ENCODE measurements around the gene ZSWIM2.

DNA sequence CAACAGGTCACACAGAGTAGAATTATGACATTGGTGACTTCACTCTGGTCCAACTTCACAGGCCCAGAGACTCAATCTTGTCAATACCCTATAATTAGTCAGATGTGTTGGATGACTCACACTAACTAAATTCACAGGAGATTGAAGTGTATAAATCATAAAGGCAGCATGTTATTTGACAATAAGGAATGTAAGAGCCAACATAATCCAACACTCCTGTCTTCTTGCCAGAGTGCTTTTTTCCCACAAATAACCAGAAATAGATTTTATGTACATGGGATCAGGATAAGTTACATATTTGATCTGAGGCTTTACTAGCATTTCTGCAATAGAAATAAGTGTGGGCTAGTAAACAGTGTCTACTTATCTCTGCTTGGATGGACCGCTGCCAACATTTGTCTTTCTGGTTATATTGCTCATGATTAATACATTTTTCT lies 42.2 kb upstream of the ZSWIM2 start:
- TF ChIP-seq HDGF (IDR thresholded peaks at IDR 0.05; ENCODE audit: borderline replicate concordance) (no peak), CTBP1 (IDR thresholded peaks at IDR 0.05; ENCODE audit: borderline replicate concordance) (no peak), BHLHE40 (IDR thresholded peaks at IDR 0.05; ENCODE audit: borderline replicate concordance) (no peak), FOXK2 (IDR thresholded peaks at IDR 0.05) (no peak), FOXA1 (IDR thresholded peaks at IDR 0.05) (no peak), L3MBTL2 (conservative IDR thresholded peaks at IDR 0.05) (no peak), FOXM1 (IDR thresholded peaks at IDR 0.05; ENCODE audit: borderline replicate concordance) (no peak), TARDBP (IDR thresholded peaks at IDR 0.05) (no peak), SP1 (IDR thresholded peaks at IDR 0.05) (no peak), NFRKB (IDR thresholded peaks at IDR 0.05) (no peak), SUZ12 (IDR thresholded peaks at IDR 0.05) (no peak)
- TF ChIP-seq, protein P1, sequence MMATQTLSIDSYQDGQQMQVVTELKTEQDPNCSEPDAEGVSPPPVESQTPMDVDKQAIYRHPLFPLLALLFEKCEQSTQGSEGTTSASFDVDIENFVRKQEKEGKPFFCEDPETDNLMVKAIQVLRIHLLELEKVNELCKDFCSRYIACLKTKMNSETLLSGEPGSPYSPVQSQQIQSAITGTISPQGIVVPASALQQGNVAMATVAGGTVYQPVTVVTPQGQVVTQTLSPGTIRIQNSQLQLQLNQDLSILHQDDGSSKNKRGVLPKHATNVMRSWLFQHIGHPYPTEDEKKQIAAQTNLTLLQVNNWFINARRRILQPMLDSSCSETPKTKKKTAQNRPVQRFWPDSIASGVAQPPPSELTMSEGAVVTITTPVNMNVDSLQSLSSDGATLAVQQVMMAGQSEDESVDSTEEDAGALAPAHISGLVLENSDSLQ (IDR thresholded peaks at IDR 0.05), result no peak

Measured in HEK293T (cell line).